HEK293 (cell line): Measurements from ENCODE around the gene SH3RF3.

ENCODE experiments used
- CTCF ChIA-PET: fragments of 350-600 bp; formaldehyde crosslinking; extraction: SDS; loops from one replicate; lab custom pipeline; 2021; ENCODE audit warnings: antibody characterized with exemption; lab: Yijun Ruan, JAX
- POLR2A ChIA-PET: fragments of 300-600 bp; formaldehyde crosslinking; extraction: SDS; loops from one replicate; lab custom pipeline; 2020; ENCODE audit warnings: antibody characterized with exemption, inconsistent platforms; lab: Yijun Ruan, JAX
- H3K27ac ChIP-seq: fragments of 200-500 bp; sonication (Bioruptor generic); 2 replicates; pipeline ENCODE4 v1.5.1; 2014; ENCODE audit warnings: low read depth, low read length, control low read depth, inconsistent platforms; ENCODE audit errors: extremely low read depth
- H3K36me3 ChIP-seq, 2 experiments: fragments of 200-500 bp in 1 of 2; sonication (Bioruptor generic) in 1 of 2; 1 replicate in 1 of 2; 2 replicates in 1 of 2; pipeline ENCODE4 v1.5.1; 2014 to 2017; ENCODE audit warnings: inconsistent platforms in 2 of 2, low read length in 2 of 2; ENCODE audit not compliant: control insufficient read depth in 2 of 2, insufficient read depth in 1 of 2
- H3K4me1 ChIP-seq: fragments of 200-500 bp; sonication (Bioruptor generic); 2 replicates; pipeline ENCODE4 v1.5.1; 2014; ENCODE audit warnings: mild to moderate bottlenecking, low read length, inconsistent platforms; ENCODE audit not compliant: control insufficient read depth, insufficient read depth
- H3K4me3 ChIP-seq: 2 replicates; pipeline ENCODE4 v1.5.1; 2011; ENCODE audit warnings: low read depth, mild to moderate bottlenecking, control low read depth, low read length, moderate library complexity
- H3K9me3 ChIP-seq: fragments of 200-500 bp; sonication (Bioruptor generic); 2 replicates; pipeline ENCODE4 v1.5.1; 2014; ENCODE audit warnings: low read depth, low read length, inconsistent platforms; ENCODE audit not compliant: control insufficient read depth, insufficient read depth
- BCL6B ChIP-seq: fragments of 450-650 bp; formaldehyde crosslinking; IDR thresholded peaks from 2 replicates; pipeline ENCODE4 v1.5.1; 2017; ENCODE audit warnings: missing biosample characterization, missing genetic modification characterization
- IKZF3 ChIP-seq: fragments of 450-650 bp; IDR thresholded peaks from 2 replicates; pipeline ENCODE4 v1.5.0; 2018; ENCODE audit warnings: missing biosample characterization, mild to moderate bottlenecking, missing genetic modification characterization, moderate library complexity
- PATZ1 ChIP-seq: fragments of 450-650 bp; formaldehyde crosslinking; IDR thresholded peaks from 2 replicates; pipeline ENCODE4 v1.5.1; 2016; ENCODE audit warnings: missing biosample characterization, missing genetic modification characterization
- SETDB1 ChIP-seq: IDR thresholded peaks from one replicate; pipeline ENCODE4 v1.6.1; 2017; ENCODE audit warnings: mild to moderate bottlenecking, low read length, moderate library complexity, mixed read lengths; ENCODE audit not compliant: insufficient read length
- SP2 ChIP-seq: fragments of 450-650 bp; formaldehyde crosslinking; IDR thresholded peaks from 2 replicates; pipeline ENCODE4 v1.5.1; 2016; ENCODE audit warnings: missing biosample characterization, missing genetic modification characterization
- ZBTB10 ChIP-seq: fragments of 450-650 bp; formaldehyde crosslinking; IDR thresholded peaks from 2 replicates; pipeline ENCODE4 v1.5.1; 2016; ENCODE audit warnings: missing biosample characterization, missing genetic modification characterization
- ZBTB17 ChIP-seq: fragments of 450-650 bp; formaldehyde crosslinking; IDR thresholded peaks from 2 replicates; pipeline ENCODE4 v1.5.1; 2016; ENCODE audit warnings: missing biosample characterization, missing genetic modification characterization
- ZBTB21 ChIP-seq: fragments of 450-650 bp; formaldehyde crosslinking; IDR thresholded peaks from 2 replicates; pipeline ENCODE4 v1.5.1; 2017; ENCODE audit warnings: missing biosample characterization, missing genetic modification characterization
- ZNF133 ChIP-seq: fragments of 450-650 bp; formaldehyde crosslinking; IDR thresholded peaks from 2 replicates; pipeline ENCODE4 v1.5.1; 2016; ENCODE audit warnings: missing biosample characterization, missing genetic modification characterization
- ZNF155 ChIP-seq: fragments of 450-650 bp; formaldehyde crosslinking; IDR thresholded peaks from 2 replicates; pipeline ENCODE4 v1.5.1; 2016; ENCODE audit warnings: missing biosample characterization, missing genetic modification characterization
- ZNF169 ChIP-seq: fragments of 450-650 bp; formaldehyde crosslinking; IDR thresholded peaks from 2 replicates; pipeline ENCODE4 v1.5.1; 2016; ENCODE audit warnings: missing biosample characterization, missing genetic modification characterization
- ZNF19 ChIP-seq: fragments of 450-650 bp; formaldehyde crosslinking; IDR thresholded peaks from 2 replicates; pipeline ENCODE4; 2016; ENCODE audit warnings: missing biosample characterization, missing genetic modification characterization, low read depth
- ZNF2 ChIP-seq: fragments of 450-650 bp; formaldehyde crosslinking; IDR thresholded peaks from 2 replicates; pipeline ENCODE4 v1.5.1; 2016; ENCODE audit warnings: missing biosample characterization, missing genetic modification characterization
- ZNF280D ChIP-seq: fragments of 450-650 bp; formaldehyde crosslinking; IDR thresholded peaks from 2 replicates; pipeline ENCODE4 v1.5.1; 2016; ENCODE audit warnings: missing biosample characterization, missing genetic modification characterization
- ZNF521 ChIP-seq: fragments of 450-650 bp; formaldehyde crosslinking; IDR thresholded peaks from 2 replicates; pipeline ENCODE4 v1.5.1; 2017; ENCODE audit warnings: missing biosample characterization, mild to moderate bottlenecking, missing genetic modification characterization
- ZNF548 ChIP-seq: fragments of 450-650 bp; formaldehyde crosslinking; IDR thresholded peaks from 2 replicates; pipeline ENCODE4 v1.5.1; 2016; ENCODE audit warnings: missing biosample characterization, missing genetic modification characterization
- ZNF555 ChIP-seq: fragments of 450-650 bp; formaldehyde crosslinking; conservative IDR thresholded peaks from 2 replicates; pipeline ENCODE4 v1.5.1; 2017; ENCODE audit warnings: missing biosample characterization, mild to moderate bottlenecking, missing genetic modification characterization, inconsistent platforms
- ZNF560 ChIP-seq: fragments of 450-650 bp; formaldehyde crosslinking; IDR thresholded peaks from 2 replicates; pipeline ENCODE4 v1.5.1; 2017; ENCODE audit warnings: missing biosample characterization, missing genetic modification characterization, borderline replicate concordance
- ZNF580 ChIP-seq: fragments of 450-650 bp; formaldehyde crosslinking; IDR thresholded peaks from 2 replicates; pipeline ENCODE4 v1.5.1; 2016; ENCODE audit warnings: missing biosample characterization, missing genetic modification characterization
- ZNF704 ChIP-seq: fragments of 450-650 bp; formaldehyde crosslinking; IDR thresholded peaks from 2 replicates; pipeline ENCODE4 v1.5.1; 2016; ENCODE audit warnings: missing biosample characterization, missing genetic modification characterization

Gene SH3RF3

GRCh38 chr2:109139865-109140396 is 10.9 kb downstream of the SH3RF3 start (continued):
- TF ChIP-seq ZNF280D (tag by site-specific recombination) (no peak), ZNF548 (no peak), ZNF133 (tag by site-specific recombination) (no peak), SETDB1 (no peak), ZBTB21 (no peak), BCL6B (tag by site-specific recombination) (no peak), ZBTB10 (tag by site-specific recombination) (no peak)
- TF ChIP-seq, all 188 proteins: peak for 0

GRCh38 chr2:109141006-109141600 is 12.1 kb downstream of the SH3RF3 start:
- Histone ChIP-seq H3K9me3 (no peaks in the 10 kb centered on the region), H3K4me3 (no peak overlapping the region), H3K4me1 (peaks cover 11% of the 10 kb centered on the region), H3K36me3 (no peaks in the 10 kb centered on the region), H3K27ac (no peak overlapping the region)
- POLR2A ChIA-PET: no interaction called here
- TF ChIP-seq ZNF155 (tag by site-specific recombination) (no peak), ZNF2 (tag by site-specific recombination) (no peak), ZNF560 (tag by site-specific recombination) (no peak), ZNF521 (tag by site-specific recombination) (no peak), ZBTB17 (tag by site-specific recombination) (no peak), ZNF19 (no peak), SP2 (tag by site-specific recombination) (no peak), PATZ1 (no peak), IKZF3 (tag by site-specific recombination) (no peak), ZNF555 (no peak), ZNF580 (tag by site-specific recombination) (no peak), ZNF704 (tag by site-specific recombination) (no peak), ZNF169 (tag by site-specific recombination) (no peak)
- CTCF ChIA-PET: interaction anchor here (0.6 kb wide), 1 partner anchor 138 kb away, joined by 3 read pairs; no protein-coding TSS in a partner anchor
